Suprapubic skin (tissue), 4 donors: Measurements from ENCODE around the gene GNLY. TPM values are rescaled to one million over a fixed set of nuclear protein-coding genes. Genes with fewer than 3 reads are reported as not detected.

Source experiments
- DNase-seq, 2 donors: peaks; one replicate each; pipeline ENCODE4 v3.0.0-alpha.2; 2019; ENCODE audit warnings: low spot score in 2 of 2
- H3K27ac ChIP-seq: fragments of 200-600 bp; sonication (generic); one replicate; pipeline ENCODE4 v1.5.1; 2019
- H3K27me3 ChIP-seq: fragments of 200-600 bp; sonication (generic); one replicate; pipeline ENCODE4 v1.5.1; 2019
- H3K36me3 ChIP-seq: fragments of 200-600 bp; sonication (generic); one replicate; pipeline ENCODE4 v1.5.1; 2019
- H3K4me1 ChIP-seq: fragments of 200-600 bp; sonication (generic); one replicate; pipeline ENCODE4 v1.5.1; 2019
- H3K4me3 ChIP-seq: fragments of 200-600 bp; sonication (generic); one replicate; pipeline ENCODE4 v1.5.1; 2019; ENCODE audit warnings: mild to moderate bottlenecking
- H3K9me3 ChIP-seq: fragments of 200-600 bp; sonication (generic); one replicate; pipeline ENCODE4 v1.5.1; 2019
- CTCF ChIP-seq, 2 donors: fragments of 200-600 bp in 1 of 2; fragments of 450-650 bp in 1 of 2; sonication (generic) in 1 of 2; IDR thresholded peaks; one replicate each; pipeline ENCODE4 v1.5.1; 2016 to 2019; ENCODE audit warnings: antibody characterized with exemption in 2 of 2, mild to moderate bottlenecking in 1 of 2, moderate library complexity in 1 of 2
- EP300 ChIP-seq: sonication (generic); formaldehyde crosslinking; IDR thresholded peaks from one replicate; pipeline ENCODE4 v1.6.1; 2017; ENCODE audit warnings: antibody characterized with exemption
- POLR2A ChIP-seq, 2 donors: fragments of 450-650 bp; IDR thresholded peaks; one replicate each; pipeline ENCODE4 v1.6.1; 2017; ENCODE audit warnings: antibody characterized with exemption in 2 of 2, mild to moderate bottlenecking in 2 of 2, moderate library complexity in 2 of 2
- POLR2AphosphoS5 ChIP-seq, 3 donors: sonication (generic); formaldehyde crosslinking; IDR thresholded peaks; one replicate each; pipeline ENCODE4 v1.6.1; 2017; ENCODE audit warnings: antibody characterized with exemption in 3 of 3
- WGBS: methylation state at CpG from one replicate; pipeline ENCODE4 v1.1.5; 2018; 5-methylcytosine and 5-hydroxymethylcytosine counted together
- total RNA-seq, 4 donors: library from RNA; depleted of rRNA; stranded (reverse); fragments of >200 nt; gene quantifications; one replicate each; pipeline ENCODE4 v1.1.0, GENCODE V29; 2016

The GNLY gene
- total RNA-seq, 4 donors from 2014 or later = 1.6 to 4.8 (median 1.9) TPM; not detected in 1

DNA sequence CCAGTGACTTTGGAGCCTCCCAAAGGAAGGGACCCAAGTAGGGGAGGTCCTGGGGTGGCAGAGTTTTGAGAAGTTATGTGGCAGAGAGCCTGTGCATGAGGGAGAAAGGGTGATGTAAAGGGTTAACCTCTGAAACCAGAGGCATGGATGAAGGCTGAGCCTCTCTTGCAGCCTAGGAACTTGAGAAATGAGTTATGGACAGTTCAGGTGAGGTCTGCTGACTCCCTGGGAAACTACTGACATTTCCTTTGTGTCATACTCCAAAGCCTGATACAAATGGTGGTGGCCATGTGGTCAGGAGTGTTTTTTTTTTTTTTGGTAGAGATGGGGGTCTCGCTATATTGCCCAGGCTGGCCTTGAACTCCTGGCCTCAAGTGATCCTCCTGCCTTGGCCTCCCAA lies 12.4 kb upstream of the GNLY start:
- no peak for DNase-seq
- Histone ChIP-seq H3K27me3 (no peaks in the 10 kb centered on the region), H3K9me3 (no peaks in the 10 kb centered on the region), H3K4me1 (peaks cover 11% of the 10 kb centered on the region), H3K27ac (no peak overlapping the region), H3K4me3 (no peak overlapping the region), H3K36me3 (no peaks in the 10 kb centered on the region)
- TF ChIP-seq EP300 (no peak), CTCF (IDR thresholded peaks at IDR 0.05) (no peak), POLR2AphosphoS5 (IDR thresholded peaks at IDR 0.05) (no peak), POLR2A (IDR thresholded peaks at IDR 0.05) (no peak)
- WGBS = 100% methylated on average over 1 of the region's 1 CpG

GRCh38 chr2:85682378-85682777 lies 11.8 kb upstream of the GNLY start:
- H3K9me3 ChIP-seq = no peaks in the 10 kb centered on the region
- no peak for DNase-seq
- H3K27me3 ChIP-seq = no peaks in the 10 kb centered on the region
- H3K4me3 ChIP-seq = no peak overlapping the region
- H3K36me3 ChIP-seq = no peaks in the 10 kb centered on the region
- TF ChIP-seq POLR2AphosphoS5 (IDR thresholded peaks at IDR 0.05) = no peak
- no peak for TF ChIP-seq CTCF (IDR thresholded peaks at IDR 0.05)
- no peak for TF ChIP-seq POLR2A (IDR thresholded peaks at IDR 0.05)
- TF ChIP-seq EP300 = no peak
- WGBS = 86% methylated on average over 5 of the region's 5 CpGs
- no peak overlapping the region for H3K27ac ChIP-seq
- peaks cover 11% of the 10 kb centered on the region for H3K4me1 ChIP-seq

DNA sequence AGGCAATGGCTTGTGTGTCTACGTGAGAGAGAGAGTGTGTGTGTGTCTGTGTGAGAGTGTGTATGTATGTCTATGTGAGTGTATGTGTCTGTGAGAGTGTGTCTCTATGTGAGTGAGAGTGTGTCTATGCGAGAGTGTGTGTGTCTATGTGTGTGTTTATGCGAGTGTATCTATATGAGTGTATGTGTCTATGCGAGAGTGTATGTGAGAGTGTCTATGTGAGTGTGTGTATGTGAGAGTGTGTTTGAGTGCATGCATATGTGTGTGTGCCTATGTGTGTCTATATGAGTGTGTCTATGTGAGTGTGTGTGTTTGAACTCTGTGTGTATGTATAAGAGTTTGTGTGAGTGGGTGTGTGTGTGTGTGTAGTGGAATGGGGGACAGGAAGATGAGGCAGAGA lies 9.8 kb upstream of the GNLY start:
- Histone ChIP-seq H3K4me3 (no peak overlapping the region), H3K4me1 (peaks cover 1% of the 10 kb centered on the region), H3K27ac (no peak overlapping the region), H3K27me3 (no peaks in the 10 kb centered on the region), H3K9me3 (no peaks in the 10 kb centered on the region), H3K36me3 (no peaks in the 10 kb centered on the region)
- 98% methylated on average over 4 of the region's 4 CpGs for WGBS
- DNase-seq = no peak
- TF ChIP-seq POLR2A (IDR thresholded peaks at IDR 0.05) = no peak
- TF ChIP-seq CTCF (IDR thresholded peaks at IDR 0.05) = no peak
- no peak for TF ChIP-seq EP300

GRCh38 chr2:85684806-85685205 lies 9.4 kb upstream of the GNLY start:
- 86% methylated on average over 4 of the region's 4 CpGs for WGBS

DNA sequence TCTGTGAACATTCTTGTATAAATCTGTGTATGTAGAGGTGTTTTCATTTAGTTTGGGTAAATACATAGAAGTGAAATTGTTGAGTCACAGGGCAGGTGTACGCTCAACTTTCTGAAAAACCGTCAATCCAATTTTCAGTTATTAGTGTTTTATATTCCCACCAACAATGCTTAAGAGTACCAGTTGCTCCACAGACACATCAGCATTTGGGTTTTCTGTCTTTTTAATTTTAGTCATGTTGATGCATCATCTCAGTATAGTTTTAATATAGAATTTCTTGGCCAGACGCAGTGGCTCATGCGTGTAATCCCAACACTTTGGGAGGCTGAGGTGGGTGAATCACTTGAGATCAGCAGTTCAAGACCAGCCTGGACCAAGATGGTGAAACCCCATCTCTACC lies 3.2 kb upstream of the GNLY start:
- 91% methylated on average over 4 of the region's 4 CpGs for WGBS
- no peaks in the 10 kb centered on the region for H3K9me3 ChIP-seq
- no peak for DNase-seq
- no peaks in the 10 kb centered on the region for H3K4me1 ChIP-seq
- H3K4me3 ChIP-seq = no peak overlapping the region
- no peaks in the 10 kb centered on the region for H3K36me3 ChIP-seq
- H3K27me3 ChIP-seq = no peaks in the 10 kb centered on the region
- no peak overlapping the region for H3K27ac ChIP-seq
- no peak for TF ChIP-seq POLR2A (IDR thresholded peaks at IDR 0.05)
- TF ChIP-seq CTCF (IDR thresholded peaks at IDR 0.05) = no peak
- no peak for TF ChIP-seq POLR2AphosphoS5 (IDR thresholded peaks at IDR 0.05)
- TF ChIP-seq EP300 = no peak

More at GRCh38 chr2:85684806-85685205, 9.4 kb upstream of the GNLY start:
- Histone ChIP-seq H3K27ac (no peak overlapping the region), H3K4me3 (no peak overlapping the region), H3K4me1 (no peaks in the 10 kb centered on the region), H3K27me3 (no peaks in the 10 kb centered on the region), H3K9me3 (no peaks in the 10 kb centered on the region), H3K36me3 (no peaks in the 10 kb centered on the region)
- TF ChIP-seq POLR2A (IDR thresholded peaks at IDR 0.05) (no peak), CTCF (IDR thresholded peaks at IDR 0.05) (no peak), POLR2AphosphoS5 (IDR thresholded peaks at IDR 0.05) (no peak), EP300 (no peak)
- DNase-seq = no peak
